IPS-NIHi7 (cell line): ENCODE data around the gene TOGARAM1.
"Not testable (repeated sequence)": the region's sequence is repeated elsewhere in the genome, so short reads cannot be mapped to it uniquely, and the experiment has no call there.

Experiments
- DNase-seq: peaks from one replicate; pipeline ENCODE4 v3.0.0; 2012; ENCODE audit warnings: mixed read lengths; ENCODE audit errors: extremely low spot score

Gene TOGARAM1

DNA sequence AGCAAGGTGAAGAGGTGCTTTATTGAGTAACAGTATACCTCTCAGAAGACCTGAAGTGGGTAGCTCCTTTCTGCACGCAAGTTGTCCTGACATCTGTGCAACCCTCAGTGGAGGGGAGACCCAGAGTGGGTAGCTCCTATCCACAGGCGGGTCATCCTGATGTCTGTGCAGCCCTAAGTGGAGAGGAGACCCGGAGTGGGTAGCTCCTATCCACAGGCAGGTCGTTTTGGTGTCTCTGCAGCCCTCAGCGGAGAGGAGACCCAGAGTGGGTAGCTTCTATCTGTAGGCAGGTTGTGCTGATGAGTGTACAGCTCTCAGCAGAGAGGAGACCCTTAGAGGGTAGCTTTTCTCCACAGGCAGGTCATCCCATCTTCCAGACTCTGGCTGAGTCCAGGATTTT is 76.9 kb downstream of the TOGARAM1 start:
- no peak for DNase-seq

DNA sequence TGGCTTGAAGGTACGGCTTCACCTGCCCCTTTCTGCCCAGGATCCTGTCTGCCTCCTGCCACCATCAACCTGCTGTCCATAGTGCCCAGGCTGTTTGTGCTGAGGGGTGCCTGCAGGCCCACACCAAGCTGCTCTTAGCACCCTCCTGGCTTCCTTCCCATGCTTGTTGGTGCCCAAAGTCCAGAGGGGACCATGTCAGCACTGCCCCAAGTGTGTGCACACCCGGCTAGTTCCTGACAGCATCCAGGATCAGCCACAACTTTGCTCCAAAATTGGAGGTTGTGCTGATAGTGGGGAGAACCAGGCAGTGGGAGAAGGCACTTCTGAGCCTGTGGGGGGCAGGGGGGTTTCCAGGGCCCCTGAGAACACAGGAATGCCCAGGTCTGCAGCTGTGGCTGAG is 77.4 kb downstream of the TOGARAM1 start:
- DNase-seq: no peak

DNA sequence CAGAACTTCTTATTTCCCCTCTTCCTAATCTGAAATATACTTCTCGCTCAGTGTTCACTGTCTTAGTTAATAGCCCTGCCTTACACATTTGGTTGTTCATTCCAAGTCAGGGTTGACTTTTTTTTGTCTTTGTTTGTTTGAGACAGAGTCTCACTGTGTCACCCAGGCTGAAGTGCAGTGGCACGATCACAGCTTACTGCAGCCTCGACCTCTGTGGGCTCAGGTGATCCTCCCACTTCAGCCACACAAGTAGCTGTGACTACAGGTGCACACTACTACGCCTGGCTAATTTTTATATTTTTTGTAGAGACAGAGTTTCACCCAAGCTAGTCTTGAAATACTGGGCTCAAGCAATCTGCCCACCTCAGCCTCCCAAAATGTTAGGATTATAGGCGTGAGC is 79.7 kb downstream of the TOGARAM1 start:
- DNase-seq: no peak

DNA sequence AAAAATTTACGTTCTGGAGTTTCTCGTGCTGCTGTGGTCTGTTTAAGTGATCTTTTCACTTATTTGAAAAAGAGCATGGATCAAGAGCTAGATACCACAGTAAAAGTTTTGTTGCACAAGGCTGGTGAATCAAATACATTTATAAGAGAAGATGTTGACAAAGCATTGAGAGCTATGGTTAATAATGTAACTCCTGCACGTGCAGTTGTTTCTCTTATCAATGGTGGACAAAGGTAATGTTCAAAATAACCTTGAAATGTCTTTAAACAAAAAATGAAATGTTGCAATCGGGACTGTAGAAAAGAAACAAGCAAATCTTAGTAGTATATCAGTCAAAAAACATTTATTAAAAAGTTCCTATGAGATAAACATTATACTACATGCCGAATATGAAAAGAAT is 82.6 kb downstream of the TOGARAM1 start:
- no peak for DNase-seq

DNA sequence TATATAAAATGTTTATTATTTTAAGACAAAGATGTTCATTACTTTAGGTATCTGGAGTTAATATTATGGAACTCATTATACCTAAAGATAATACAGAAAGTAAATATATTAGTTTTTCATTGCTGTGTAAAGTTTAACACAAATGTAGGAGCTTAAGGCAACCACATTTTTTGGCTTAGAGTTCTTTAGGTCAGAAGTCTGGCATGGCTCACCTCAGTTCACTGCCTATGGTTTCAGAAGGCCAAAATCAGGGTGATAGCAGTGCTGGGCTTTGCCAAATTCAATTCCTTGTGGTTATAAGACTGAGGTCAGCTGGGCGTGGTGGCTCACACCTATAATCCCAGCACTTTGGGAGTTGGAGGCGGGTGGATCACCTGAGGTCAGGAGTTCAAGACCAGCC is 86.4 kb downstream of the TOGARAM1 start:
- no peak for DNase-seq

DNA sequence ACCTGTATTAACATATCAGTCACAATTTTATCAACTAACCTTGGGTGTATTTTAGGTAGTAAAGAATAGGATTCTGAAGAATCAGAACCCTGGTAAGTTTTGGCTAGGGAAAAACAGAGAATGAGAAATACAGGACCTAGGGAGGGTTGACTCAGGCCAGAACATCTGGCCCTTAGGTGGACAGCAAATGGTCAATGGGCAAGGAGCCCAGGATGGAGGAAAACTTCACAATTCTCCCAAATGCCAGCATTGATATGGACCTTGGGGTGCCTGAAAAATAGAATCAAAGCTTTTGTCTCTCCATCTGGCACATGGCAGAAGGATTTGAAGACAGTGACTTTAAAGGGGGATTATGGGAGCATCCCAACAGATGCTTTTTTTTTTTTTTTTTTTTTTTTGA is 89.2 kb downstream of the TOGARAM1 start:
- no peak for DNase-seq

DNA sequence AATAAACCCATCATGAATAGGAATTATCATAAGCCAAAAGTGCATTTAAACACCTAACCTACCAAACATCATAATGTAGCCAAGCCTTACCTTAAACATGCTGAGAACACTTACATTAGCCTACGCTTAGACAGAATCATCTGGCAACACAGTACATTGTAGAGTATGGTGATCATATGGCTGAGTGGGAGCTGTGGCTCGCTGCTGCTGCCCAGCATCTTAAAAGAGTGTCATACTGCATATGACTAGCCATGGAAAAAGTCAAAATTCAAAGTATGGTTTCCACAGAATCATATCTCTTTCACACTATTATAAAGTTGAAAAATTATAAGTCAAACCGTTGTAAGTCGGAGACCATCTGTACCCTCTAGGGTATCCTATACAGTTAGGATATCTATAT is 89.9 kb downstream of the TOGARAM1 start:
- DNase-seq: no peak

DNA sequence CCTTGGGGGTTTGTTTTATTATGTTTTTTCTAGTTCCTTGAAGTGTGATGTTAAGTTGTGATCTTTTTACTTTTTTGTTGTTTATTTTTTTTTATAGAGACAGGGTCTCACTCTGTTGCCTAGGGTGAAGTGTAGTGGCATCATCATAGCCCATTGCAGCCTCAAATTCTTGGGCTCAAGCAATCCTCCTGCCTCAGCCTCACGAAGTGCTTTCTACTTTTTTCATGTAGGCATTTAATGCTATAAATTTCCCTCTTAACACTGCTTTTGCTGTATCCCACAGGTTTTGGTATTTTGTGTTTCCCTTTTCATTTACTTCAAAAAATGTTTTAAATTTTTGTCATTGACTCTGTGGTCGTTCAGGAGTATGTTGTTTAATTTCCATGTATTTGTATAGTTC is 95.4 kb downstream of the TOGARAM1 start:
- no peak for DNase-seq

DNA sequence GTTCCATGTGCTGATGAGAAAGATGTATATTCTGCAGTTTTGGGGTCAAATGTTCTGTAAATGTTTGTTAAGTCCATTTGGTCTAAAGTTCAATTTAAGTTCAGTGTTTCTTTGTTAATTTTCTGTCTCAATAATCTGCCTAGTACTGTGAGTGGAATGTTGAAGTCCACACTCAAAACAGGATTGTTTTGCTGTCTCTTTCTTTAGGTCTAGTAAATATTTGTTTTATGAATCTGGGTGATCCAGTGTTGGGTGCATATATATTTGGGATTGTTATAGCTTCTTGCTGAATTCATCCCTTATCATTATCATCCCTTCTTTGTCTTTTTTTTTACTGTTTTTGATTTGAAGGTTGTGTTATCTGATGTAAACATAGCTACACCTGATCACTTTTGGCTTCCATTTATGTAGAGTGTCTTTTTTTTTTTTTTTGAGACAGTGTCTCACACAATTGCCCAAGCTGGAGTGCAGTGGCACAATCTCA is 95.9 kb downstream of the TOGARAM1 start:
- DNase-seq: no peak

DNA sequence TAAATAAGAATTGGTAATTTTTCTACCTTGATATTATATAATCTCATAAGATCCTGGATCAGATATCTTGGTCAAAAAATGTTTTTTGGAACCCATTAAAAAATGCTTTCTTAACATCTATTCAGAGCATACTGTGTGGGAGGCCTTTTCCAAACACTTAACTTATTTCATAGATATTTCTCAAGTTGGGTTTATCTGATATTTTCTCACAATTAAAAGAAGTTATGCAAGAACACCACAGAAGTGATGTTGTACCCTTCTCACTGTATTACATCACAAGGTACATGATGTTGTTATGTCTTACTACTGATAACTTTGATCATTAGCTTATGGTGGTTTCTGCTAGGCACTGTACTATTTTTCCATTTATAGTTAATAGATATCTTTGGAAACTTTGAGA is 98.6 kb downstream of the TOGARAM1 start:
- DNase-seq: no peak

DNA sequence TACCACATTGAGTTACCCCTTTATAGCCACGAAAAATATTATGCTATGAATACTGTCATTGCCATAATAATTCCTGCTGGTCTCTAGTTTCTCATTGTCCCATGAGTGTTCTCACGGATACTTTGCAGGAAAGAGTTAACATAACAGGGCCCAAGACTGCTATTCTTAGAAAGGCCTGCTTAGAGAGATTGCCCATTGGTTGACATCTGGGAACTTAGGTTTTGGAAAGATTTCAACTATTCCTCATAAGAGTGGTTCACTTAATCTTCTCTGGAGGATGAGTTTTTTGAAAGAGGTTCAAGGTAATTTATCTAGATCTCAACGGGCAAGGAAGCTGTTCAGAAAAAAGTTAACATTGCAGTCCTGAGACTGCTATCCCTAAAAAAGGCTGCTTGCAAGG is 103.5 kb downstream of the TOGARAM1 start:
- no peak for DNase-seq

DNA sequence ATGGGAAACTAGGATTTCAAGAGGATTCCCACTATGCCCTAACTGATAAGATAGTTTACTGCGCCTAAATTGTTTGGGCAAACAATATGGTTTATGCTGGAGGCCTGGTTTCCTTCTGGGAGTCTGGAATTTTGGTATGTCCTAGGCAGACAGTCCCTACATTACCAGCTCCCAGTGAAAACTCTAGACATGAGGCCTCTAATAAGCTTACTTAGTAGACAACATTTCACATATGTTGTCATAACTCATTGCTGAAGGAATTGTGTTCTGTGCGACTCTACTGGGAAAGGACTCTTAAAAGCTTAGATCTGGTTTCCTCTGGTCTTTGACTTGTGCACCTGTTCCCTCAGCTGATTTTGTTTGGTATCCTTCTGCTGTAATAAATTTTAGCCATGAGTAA is 104.0 kb downstream of the TOGARAM1 start:
- no peak for DNase-seq

DNA sequence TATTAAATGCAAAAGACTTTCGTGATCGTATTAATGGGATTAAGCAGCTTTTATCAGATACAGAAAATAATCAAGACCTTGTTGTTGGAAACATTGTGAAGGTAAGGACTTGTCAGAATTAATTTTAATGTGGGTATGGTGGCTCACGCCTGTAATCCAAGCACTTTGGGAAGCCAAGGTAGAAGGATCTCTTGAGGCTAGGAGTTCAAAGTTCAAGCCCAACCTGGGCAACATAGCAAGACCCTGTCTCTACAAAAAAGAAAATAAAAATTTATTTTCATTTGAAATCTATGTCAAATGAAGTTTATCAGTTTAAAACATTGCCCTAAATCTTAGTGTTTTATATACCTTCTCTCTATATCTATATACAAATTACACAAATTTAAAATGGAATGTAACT is 104.7 kb downstream of the TOGARAM1 start:
- DNase-seq: no peak

DNA sequence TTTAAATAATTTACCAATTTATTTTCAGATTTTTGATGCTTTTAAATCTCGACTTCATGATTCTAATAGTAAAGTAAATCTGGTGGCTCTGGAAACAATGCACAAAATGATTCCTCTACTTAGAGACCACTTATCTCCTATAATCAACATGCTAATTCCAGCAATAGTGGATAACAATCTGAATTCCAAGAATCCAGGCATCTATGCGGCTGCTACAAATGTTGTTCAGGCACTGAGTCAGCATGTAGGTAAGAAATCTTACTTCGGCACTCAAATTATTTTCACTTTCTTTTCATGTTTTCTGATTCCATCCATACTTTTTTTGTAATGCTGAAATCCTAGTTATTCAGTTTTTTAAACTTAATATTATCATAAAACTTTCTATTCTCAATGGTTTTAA is 106.4 kb downstream of the TOGARAM1 start:
- DNase-seq: no peak

DNA sequence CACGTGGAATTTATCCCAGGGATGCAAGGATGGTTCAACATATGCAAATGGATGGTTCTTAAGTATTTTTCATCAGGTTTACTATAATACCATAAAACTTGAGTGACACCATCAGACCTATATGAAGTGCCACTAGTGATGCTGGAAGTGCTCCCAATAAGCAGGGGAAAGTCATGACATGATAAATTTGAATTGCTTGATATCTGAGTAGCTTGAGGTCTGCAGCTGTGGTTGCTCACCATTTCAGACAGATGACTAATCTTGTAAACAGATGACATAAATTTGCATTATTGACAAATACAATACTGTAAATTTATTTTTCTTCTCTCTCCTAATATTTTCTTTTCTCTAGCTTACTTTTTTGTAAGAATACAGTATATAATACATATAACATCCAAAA is 108.2 kb downstream of the TOGARAM1 start:
- no peak for DNase-seq

DNA sequence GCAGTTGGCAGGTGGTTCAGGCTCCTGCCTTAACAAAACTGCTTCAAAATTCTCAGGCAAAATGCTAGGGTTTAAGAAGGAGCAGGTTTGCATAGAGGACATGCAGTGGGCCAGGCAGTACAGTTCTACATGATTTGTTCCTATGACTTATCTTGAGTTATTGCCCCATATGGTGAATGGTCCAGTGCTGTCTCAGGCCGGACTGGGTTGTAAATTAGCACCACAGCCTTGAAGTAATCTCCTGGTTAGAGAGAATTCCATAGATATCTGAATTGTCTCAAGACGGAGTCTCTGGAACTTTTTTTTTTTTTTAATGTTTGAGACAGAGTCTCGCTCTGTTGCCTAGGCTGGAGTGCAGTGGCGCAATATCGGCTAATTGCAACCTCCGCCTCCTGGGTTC is 110.1 kb downstream of the TOGARAM1 start:
- no peak for DNase-seq

DNA sequence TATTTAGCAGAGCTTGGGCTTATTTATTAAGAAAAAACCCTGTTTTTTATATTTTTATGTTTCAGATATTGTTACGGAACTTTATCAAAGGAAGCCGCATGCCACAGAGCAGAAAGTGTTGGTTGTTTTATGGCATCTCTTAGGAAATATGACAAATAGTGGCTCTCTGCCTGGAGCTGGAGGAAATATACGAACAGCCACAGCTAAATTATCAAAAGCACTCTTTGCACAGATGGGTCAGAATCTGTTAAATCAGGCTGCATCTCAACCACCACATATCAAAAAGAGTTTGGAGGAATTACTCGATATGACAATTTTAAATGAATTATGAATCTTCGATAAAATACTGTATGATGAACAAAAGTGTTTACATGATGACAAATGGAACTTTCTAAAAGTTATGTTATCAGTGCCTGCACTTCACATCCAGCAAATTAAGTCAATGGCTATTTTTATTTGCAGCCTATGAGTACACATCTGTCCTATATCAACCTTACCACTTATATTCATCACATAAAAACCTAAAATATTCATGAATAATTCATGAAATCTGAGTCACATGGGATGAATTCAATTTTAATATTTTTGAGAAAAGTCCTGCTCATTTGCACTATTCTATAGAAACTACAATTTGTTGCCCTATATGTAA is 111.4 kb downstream of the TOGARAM1 start:
- no peak for DNase-seq

DNA sequence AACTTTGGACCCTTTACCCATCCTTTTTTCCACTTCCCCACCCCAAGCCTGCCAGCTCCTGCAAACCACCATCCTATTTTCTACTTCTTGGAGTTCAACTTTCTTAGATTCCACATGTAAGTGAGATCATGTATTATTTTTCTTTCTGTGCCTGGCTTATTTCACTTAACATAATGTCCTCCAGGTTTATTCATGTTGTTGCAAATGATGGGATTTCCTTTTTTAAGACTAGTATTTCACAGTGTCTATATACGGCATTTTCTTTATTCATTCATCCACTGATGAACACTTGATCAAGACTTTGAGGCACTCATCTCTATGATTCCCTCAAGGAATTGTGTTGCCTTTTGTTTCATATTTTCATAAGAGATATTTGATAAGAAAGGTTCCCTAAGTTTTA is 116.3 kb downstream of the TOGARAM1 start:
- DNase-seq: no peak

DNA sequence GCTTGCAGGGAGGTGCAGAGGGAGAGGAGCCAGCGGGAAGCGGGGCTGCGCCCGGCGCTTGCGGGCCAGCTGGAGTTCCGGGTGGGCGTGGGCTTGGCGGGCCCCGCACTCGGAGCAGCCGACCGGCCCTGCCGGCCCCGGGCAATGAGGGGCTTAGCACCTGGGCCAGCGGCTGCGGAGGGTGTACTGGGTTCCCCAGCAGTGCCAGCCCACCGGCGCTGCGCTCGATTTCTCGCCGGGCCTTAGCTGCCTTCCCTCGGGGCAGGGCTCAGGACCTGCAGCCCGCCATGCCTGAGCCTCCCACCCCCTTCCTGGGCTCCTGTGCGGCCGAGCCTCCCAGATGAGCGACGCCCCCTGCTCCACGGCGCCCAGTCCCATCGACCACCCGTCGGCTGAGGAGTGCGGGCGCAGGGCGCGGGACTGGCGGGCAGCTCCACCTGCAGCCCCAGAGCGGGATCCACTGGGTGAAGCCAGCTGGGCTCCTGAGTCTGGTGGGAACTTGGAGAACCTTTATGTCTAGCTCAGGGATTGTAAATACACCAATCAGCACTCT is 118.5 kb downstream of the TOGARAM1 start:
- not testable (repeated sequence) for DNase-seq

DNA sequence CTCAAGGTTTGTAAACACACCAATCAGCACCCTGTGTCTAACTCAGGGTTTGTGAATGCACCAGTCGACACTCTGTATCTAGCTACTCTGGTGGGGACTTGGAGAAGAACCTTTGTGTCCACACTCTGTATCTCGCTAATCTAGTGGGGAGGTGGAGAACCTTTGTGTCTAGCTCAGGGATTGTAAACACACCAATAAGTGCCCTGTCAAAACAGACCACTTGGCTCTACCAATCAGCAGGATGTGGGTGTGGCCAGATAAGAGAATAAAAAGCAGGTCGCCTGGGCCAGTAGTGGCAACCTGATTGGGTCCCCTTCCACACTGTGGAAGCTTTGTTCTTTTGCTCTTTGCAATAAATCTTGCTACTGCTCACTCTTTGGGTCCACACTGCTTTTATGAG is 119.1 kb downstream of the TOGARAM1 start:
- DNase-seq: not testable (repeated sequence)

DNA sequence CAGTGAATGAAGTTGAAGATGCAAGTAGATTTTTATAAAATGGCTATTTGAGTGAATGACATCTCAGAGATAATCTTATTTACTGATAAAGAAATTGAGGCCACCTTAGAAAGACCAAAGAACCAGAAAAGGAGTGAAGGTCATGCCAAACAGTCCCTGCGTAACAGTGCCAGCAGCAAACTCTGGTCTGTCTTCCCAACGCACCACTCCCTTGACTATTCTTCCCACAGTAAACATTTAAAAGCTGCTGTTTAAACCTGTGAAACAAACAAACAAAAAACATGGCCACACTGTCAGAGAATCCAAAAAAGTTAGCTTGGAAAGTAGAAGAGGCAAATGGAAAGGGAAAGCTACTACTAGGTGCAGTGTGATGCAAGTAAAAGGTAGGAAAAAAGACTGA is 120.4 kb downstream of the TOGARAM1 start:
- DNase-seq: no peak

DNA sequence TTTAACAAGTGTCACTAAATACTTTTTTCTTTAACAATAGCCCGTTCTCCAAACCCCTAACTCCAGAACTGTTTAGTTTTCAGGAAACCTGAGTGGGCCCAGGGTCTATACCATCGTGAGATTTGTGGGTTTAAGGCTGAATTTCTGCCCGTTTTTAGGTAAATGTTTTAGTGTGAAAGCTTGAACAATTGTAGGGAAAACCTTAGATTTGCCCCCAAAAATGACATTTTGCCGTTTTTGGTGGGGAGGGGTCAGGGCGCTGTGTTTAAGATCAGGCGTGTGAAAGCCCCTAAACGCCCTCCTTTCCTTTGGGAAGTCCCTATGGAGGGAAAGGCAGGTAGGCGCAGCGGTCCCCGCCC is 121.6 kb downstream of the TOGARAM1 start:
- no peak for DNase-seq

DNA sequence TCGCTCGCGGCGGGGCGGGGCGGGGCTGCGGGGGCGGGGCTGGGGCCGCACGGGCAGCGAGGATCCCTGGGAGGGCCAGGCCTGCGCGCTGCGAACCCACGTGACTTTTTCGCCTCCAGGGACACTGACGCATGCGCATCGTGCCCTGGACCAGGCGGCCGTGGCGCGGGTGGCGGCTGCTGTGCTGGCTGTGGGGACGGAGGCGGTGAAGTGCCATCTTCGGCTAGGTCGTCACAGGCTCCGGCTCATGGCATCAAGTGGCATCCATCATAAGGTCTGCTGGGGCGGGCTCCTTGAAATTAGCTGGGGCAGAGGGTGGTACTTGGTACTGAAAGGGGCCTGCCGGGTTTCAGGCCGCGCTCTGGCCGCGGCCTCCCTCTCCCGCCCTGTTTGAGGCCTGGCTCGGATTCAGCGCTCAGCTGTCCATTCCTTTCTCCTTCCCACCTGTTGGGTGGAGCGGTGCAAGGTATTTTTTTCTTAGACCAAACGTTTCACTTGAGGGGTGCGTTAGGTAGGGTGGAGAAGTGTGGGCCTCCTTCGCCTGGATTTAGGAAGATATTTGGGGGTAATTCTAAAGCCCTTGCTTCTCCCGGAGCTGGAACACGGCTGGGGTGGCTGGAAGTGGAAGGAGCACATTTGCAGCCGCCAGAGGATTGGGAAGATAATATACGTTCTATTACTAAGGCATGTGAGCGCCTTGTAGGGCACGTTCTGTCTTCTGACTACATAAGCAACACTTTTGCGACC is 122.2 kb downstream of the TOGARAM1 start, which contains the start of gene PRPF39:
PRPF39 (plus strand) TSS at position 141 of the 747 bp plus-strand sequence. CDS start 11,124 bp downstream, outside the sequence.
- DNase-seq: peak; percentile 97
